Neural progenitor cell (in vitro differentiated cells): Measurements from ENCODE around the gene SMTN.
"Not testable (repeated sequence)": the region's sequence is repeated elsewhere in the genome, so short reads cannot be mapped to it uniquely, and the experiment has no call there.

Experiments
- EZH2 ChIP-seq: fragments of 200-600 bp; sonication (generic); IDR thresholded peaks from 2 replicates; pipeline ENCODE4 v1.6.1; 2017; ENCODE audit warnings: antibody characterized with exemption, mild to moderate bottlenecking, moderate library complexity
- EZH2phosphoT487 ChIP-seq: fragments of 200-600 bp; sonication (generic); IDR thresholded peaks from 2 replicates; pipeline ENCODE4 v1.6.1; 2017; ENCODE audit warnings: antibody characterized with exemption
- TF ChIP-seq, protein P1 (sequence below): fragments of 200-600 bp; sonication (generic); IDR thresholded peaks from 2 replicates; pipeline ENCODE4 v1.5.1; 2017; ENCODE audit warnings: antibody characterized with exemption, mild to moderate bottlenecking

DNA sequence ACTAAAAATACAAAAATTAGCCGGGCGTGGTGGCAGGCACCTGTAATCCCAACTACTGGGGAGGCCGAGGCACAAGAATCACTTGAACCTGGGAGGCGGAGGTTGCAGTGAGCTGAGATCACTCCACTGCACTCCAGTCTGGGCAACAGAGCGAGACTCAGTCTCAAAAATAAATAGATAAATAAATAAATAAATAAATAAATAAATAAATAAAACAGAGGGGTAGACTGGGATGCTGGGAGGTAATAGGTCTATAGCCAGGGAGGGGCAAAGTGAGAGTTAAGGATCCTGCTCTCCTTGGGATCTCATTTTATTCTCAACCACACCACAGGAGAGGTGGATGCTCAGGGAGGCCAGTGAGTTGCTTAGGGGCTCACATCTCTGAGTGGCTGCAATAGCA, 16.4 kb downstream of the SMTN start:
- TF ChIP-seq EZH2, EZH2phosphoT487: not testable (repeated sequence)
- TF ChIP-seq, protein P1, sequence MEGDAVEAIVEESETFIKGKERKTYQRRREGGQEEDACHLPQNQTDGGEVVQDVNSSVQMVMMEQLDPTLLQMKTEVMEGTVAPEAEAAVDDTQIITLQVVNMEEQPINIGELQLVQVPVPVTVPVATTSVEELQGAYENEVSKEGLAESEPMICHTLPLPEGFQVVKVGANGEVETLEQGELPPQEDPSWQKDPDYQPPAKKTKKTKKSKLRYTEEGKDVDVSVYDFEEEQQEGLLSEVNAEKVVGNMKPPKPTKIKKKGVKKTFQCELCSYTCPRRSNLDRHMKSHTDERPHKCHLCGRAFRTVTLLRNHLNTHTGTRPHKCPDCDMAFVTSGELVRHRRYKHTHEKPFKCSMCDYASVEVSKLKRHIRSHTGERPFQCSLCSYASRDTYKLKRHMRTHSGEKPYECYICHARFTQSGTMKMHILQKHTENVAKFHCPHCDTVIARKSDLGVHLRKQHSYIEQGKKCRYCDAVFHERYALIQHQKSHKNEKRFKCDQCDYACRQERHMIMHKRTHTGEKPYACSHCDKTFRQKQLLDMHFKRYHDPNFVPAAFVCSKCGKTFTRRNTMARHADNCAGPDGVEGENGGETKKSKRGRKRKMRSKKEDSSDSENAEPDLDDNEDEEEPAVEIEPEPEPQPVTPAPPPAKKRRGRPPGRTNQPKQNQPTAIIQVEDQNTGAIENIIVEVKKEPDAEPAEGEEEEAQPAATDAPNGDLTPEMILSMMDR, result not testable (repeated sequence)
